ENCODE measurements around the gene DAPP1. TPM values are rescaled to one million over a fixed set of nuclear protein-coding genes. Genes with fewer than 3 reads are reported as not detected.

The DAPP1 gene
- total RNA-seq, 1 experiment from 2014 or later: not detected

DNA sequence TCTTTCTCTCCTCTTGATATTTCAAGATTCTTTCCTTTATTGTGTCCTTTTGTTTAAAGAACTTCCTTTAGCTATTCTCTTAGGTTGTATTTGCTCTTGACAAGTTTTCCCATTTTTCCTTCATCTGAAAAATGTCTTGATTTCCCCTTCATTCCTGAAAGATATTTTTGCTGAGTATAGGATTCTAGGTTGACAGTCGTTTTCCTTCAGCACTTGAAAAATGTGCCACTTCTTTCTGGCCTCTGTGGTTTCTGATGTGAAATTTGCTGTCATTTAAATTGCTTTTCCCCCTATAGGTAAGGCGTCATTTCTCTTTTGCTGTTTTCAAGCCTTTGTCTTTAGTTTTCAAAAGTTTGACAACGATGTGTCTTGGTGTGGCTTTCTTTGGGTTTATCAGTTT lies 100.9 kb downstream of the DAPP1 start:
- Histone ChIP-seq H3K9me3 (no peaks in the 10 kb centered on the region), H3K4me1 (no peaks in the 10 kb centered on the region), H3K4me3 (ENCODE audit: low read depth, low read length) (no peak overlapping the region), H3K36me3 (ENCODE audit: control insufficient read depth, insufficient read depth, low read length) (no peaks in the 10 kb centered on the region), H3K27me3 (replicated peaks; ENCODE audit: control insufficient read depth, insufficient read depth, low read length) (no peaks in the 10 kb centered on the region)
- Mint-ChIP-seq H3K36me3 (ENCODE audit: insufficient read depth, unreplicated experiment) (peaks cover 13% of the 10 kb centered on the region), H3K9me3 (ENCODE audit: unreplicated experiment) (no peaks in the 10 kb centered on the region), H3K27me3 (ENCODE audit: insufficient read depth, unreplicated experiment) (no peaks in the 10 kb centered on the region), H3K4me1 (ENCODE audit: low read depth, unreplicated experiment) (no peaks in the 10 kb centered on the region), H3K4me3 (ENCODE audit: unreplicated experiment) (no peak overlapping the region), H3K27ac (ENCODE audit: unreplicated experiment) (no peak overlapping the region)
- POLR2A ChIA-PET: no interaction called here
- BruUV-seq (replicated peaks): no TSS peak
- TF ChIP-seq, protein P1, sequence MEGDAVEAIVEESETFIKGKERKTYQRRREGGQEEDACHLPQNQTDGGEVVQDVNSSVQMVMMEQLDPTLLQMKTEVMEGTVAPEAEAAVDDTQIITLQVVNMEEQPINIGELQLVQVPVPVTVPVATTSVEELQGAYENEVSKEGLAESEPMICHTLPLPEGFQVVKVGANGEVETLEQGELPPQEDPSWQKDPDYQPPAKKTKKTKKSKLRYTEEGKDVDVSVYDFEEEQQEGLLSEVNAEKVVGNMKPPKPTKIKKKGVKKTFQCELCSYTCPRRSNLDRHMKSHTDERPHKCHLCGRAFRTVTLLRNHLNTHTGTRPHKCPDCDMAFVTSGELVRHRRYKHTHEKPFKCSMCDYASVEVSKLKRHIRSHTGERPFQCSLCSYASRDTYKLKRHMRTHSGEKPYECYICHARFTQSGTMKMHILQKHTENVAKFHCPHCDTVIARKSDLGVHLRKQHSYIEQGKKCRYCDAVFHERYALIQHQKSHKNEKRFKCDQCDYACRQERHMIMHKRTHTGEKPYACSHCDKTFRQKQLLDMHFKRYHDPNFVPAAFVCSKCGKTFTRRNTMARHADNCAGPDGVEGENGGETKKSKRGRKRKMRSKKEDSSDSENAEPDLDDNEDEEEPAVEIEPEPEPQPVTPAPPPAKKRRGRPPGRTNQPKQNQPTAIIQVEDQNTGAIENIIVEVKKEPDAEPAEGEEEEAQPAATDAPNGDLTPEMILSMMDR (IDR thresholded peaks at IDR 0.05; ENCODE audit: insufficient read depth in 1 of 2, low read depth in 1 of 2, low read length in 1 of 2, severe bottlenecking in 1 of 2, unreplicated experiment in 1 of 2): no peak
- intact Hi-C loops (cut with micrococcal nuclease; ENCODE audit: unreplicated experiment): no loop called here
- CTCF ChIA-PET: no interaction called here
- DNase-seq: no peak

DNA sequence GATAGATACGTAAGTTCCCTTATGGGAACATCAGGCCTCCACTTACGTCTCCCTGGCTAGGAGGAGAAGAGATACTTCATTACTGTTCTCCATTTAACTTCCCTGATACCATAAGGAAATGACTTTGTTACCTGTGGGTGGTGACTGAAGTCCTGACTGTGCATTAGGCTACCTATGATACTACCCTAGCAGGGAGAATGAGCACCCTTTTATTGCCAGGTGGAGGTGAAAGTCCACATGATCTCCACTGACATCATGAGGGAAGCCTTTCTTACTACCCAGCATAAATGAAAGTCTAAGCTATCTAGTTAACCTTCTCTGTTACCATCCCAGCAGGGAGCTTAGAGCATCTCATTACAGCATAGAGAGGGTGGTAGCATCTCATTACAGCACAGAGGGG lies 102.0 kb downstream of the DAPP1 start:
- no peaks in the 10 kb centered on the region for H3K27me3 Mint-ChIP-seq (ENCODE audit: insufficient read depth, unreplicated experiment)
- intact Hi-C loops (cut with micrococcal nuclease; ENCODE audit: unreplicated experiment): no loop called here
- no peaks in the 10 kb centered on the region for H3K9me3 Mint-ChIP-seq (ENCODE audit: unreplicated experiment)
- no peaks in the 10 kb centered on the region for H3K9me3 ChIP-seq
- TF ChIP-seq, protein P1 (IDR thresholded peaks at IDR 0.05; ENCODE audit: insufficient read depth in 1 of 2, low read depth in 1 of 2, low read length in 1 of 2, severe bottlenecking in 1 of 2, unreplicated experiment in 1 of 2): no peak
- BruUV-seq (replicated peaks): no TSS peak
- no peak for DNase-seq
- peaks cover 13% of the 10 kb centered on the region for H3K36me3 Mint-ChIP-seq (ENCODE audit: insufficient read depth, unreplicated experiment)
- no peaks in the 10 kb centered on the region for H3K27me3 ChIP-seq (replicated peaks; ENCODE audit: control insufficient read depth, insufficient read depth, low read length)
- H3K4me3 ChIP-seq (ENCODE audit: low read depth, low read length): no peak overlapping the region
- no peaks in the 10 kb centered on the region for H3K36me3 ChIP-seq (ENCODE audit: control insufficient read depth, insufficient read depth, low read length)
- ChIA-PET POLR2A (no interaction called here), CTCF (no interaction called here)
- H3K4me1 Mint-ChIP-seq (ENCODE audit: low read depth, unreplicated experiment): no peaks in the 10 kb centered on the region
- no peak overlapping the region for H3K27ac Mint-ChIP-seq (ENCODE audit: unreplicated experiment)
- no peak overlapping the region for H3K4me3 Mint-ChIP-seq (ENCODE audit: unreplicated experiment)
- no peaks in the 10 kb centered on the region for H3K4me1 ChIP-seq

Other genes starting within 250 kb of the DAPP1 start
- 0.77 and 2.1 TPM in 2 replicates for gene MTTP, start 242.0 kb upstream of the DAPP1 start, total RNA-seq (2022)
- gene C4orf54, start 159.0 kb upstream of the DAPP1 start, total RNA-seq (2022): not detected in 2 replicates
- gene LAMTOR3, start 77.6 kb downstream of the DAPP1 start, total RNA-seq (2022): 33.6 and 34.0 TPM in 2 replicates
- gene DNAJB14, start 129.8 kb downstream of the DAPP1 start, total RNA-seq (2022): 32.7 and 37.3 TPM in 2 replicates
- 430 and 457 TPM in 2 replicates for gene H2AZ1, start 133.4 kb downstream of the DAPP1 start, total RNA-seq (2022)

All from Caco-2 (cell line).